Gastrocnemius medialis (tissue), 4 donors: ENCODE measurements around the gene CARD8.

Experiments used
- POLR2A ChIP-seq, 2 donors: fragments of 450-650 bp; IDR thresholded peaks; one replicate each; pipeline ENCODE4 v1.6.1; 2017; ENCODE audit warnings: antibody characterized with exemption in 2 of 2, mild to moderate bottlenecking in 2 of 2, moderate library complexity in 2 of 2
- TF ChIP-seq, protein P1 (sequence below), 5 experiments: fragments of 450-650 bp in 3 of 5; fragments of 200-600 bp in 2 of 5; sonication (generic) in 2 of 5; IDR thresholded peaks in 4 of 5; conservative IDR thresholded peaks in 1 of 5; 1 replicate in 4 of 5; 2 replicates in 1 of 5; pipeline ENCODE4 v1.5.1; 2016 to 2019; ENCODE audit warnings: antibody characterized with exemption in 5 of 5, mild to moderate bottlenecking in 3 of 5, moderate library complexity in 3 of 5

DNA sequence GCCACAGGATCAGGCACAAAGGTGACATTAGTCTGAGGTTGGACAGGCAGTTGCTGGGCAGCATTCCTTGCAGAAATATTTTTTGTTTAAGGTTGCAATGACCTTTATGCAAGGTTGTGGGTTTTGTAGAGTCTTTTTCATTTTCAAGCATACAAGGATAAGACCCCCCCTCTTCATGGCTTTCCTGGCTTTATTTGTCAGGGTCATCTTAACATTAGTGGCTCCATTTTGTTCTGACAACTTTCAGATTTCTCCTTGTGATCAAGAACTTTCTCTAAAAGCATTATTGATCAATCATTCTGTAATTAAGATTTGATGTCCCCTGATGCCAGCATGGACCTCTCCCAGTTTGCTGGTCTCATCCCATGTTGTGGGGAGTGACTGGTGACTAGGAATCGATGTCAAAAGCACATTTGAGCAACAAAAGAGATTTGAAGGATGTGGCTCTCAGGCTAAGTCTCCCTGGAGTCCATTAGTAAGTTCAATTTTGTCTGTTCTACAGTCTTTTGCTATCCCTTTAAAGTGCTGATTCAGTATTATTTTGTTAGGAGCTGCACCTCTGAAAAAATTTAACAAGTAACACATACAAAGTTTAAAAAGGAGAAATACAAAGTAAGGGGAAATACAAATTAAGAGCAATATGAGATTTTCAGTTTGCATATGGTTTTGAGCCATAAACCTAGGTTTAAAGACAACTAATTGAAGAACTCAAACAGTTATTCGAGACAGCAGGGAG is 5.3 kb downstream of the CARD8 start:
- TF ChIP-seq, protein P1, sequence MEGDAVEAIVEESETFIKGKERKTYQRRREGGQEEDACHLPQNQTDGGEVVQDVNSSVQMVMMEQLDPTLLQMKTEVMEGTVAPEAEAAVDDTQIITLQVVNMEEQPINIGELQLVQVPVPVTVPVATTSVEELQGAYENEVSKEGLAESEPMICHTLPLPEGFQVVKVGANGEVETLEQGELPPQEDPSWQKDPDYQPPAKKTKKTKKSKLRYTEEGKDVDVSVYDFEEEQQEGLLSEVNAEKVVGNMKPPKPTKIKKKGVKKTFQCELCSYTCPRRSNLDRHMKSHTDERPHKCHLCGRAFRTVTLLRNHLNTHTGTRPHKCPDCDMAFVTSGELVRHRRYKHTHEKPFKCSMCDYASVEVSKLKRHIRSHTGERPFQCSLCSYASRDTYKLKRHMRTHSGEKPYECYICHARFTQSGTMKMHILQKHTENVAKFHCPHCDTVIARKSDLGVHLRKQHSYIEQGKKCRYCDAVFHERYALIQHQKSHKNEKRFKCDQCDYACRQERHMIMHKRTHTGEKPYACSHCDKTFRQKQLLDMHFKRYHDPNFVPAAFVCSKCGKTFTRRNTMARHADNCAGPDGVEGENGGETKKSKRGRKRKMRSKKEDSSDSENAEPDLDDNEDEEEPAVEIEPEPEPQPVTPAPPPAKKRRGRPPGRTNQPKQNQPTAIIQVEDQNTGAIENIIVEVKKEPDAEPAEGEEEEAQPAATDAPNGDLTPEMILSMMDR (IDR thresholded peaks at IDR 0.05 in 4 of 5, conservative IDR thresholded peaks at IDR 0.05 in 1 of 5), result no peak
- TF ChIP-seq POLR2A (IDR thresholded peaks at IDR 0.05), result no peak
